Right lobe of liver (tissue), 6 donors: ENCODE measurements around the gene CDH23. TPM values are rescaled to one million over a fixed set of nuclear protein-coding genes. Genes with fewer than 3 reads are reported as not detected.
A peak's percentile ranks its signal among the peaks of the same experiment; 100 is the strongest.

Experiments
- ATAC-seq, 4 donors: fragments of 200-7000 bp; cut with Tn5 transposase; one replicate each; pipeline ENCODE4 v1.9.1; 2020; ENCODE audit warnings: mild to moderate bottlenecking in 4 of 4, moderate library complexity in 4 of 4
- DNase-seq, 3 donors: peaks; one replicate each; pipeline ENCODE4 v3.0.0-alpha.2; 2020
- H3K27ac ChIP-seq, 3 donors: fragments of 200-600 bp; one replicate each; pipeline ENCODE4 v1.8.0; 2022
- H3K27me3 ChIP-seq, 2 donors: fragments of 200-600 bp; one replicate each; pipeline ENCODE4 v1.8.0; 2022
- H3K36me3 ChIP-seq, 4 donors: fragments of 200-600 bp; sonication (generic) in 1 of 4; one replicate each; pipeline versions ENCODE4 v1.5.1 to v1.8.0; 2017 to 2022; ENCODE audit warnings: control low read depth in 1 of 4
- H3K4me1 ChIP-seq, 4 donors: fragments of 200-600 bp; sonication (generic) in 1 of 4; one replicate each; pipeline versions ENCODE4 v1.5.1 to v1.8.0; 2017 to 2022; ENCODE audit warnings: control low read depth in 1 of 4
- H3K4me3 ChIP-seq, 3 donors: fragments of 200-600 bp; one replicate each; pipeline ENCODE4 v1.8.0; 2022
- H3K9me3 ChIP-seq, 4 donors: fragments of 200-600 bp; sonication (generic) in 1 of 4; one replicate each; pipeline versions ENCODE4 v1.5.1 to v1.8.0; 2017 to 2022; ENCODE audit warnings: control low read depth in 1 of 4
- POLR2A ChIP-seq: fragments of 450-650 bp; IDR thresholded peaks from one replicate; pipeline ENCODE4 v1.6.1; 2017; ENCODE audit warnings: antibody characterized with exemption, mild to moderate bottlenecking
- whole genome bisulfite sequencing: methylation state at CpG from one replicate; pipeline ENCODE4 v1.1.6; 2018; ENCODE audit warnings: low coverage, low lambda C conversion rate; ENCODE audit not compliant: insufficient coverage; ENCODE audit errors: missing lambda C conversion rate; 5-methylcytosine and 5-hydroxymethylcytosine counted together
- intact Hi-C, 2 donors: fragments of 100-400 bp; cut with DNase I; formaldehyde crosslinking; loops; one replicate each; pipeline versions ENCODE4 v1.11.2 to v1.14.1; 2022
- total RNA-seq, 6 experiments: library from RNA; depleted of rRNA in 2 of 6; stranded (reverse); fragments of >200 nt in 2 of 6; fragmentation: NEBNext Ultra II Directional in 3 of 6; extraction: Animal tissue kit (Norgen Biotek cat#: 25700) in 3 of 6; gene quantifications; one replicate each; pipeline versions ENCODE4 v1.1.0 to v1.2.4, GENCODE V29; 2016 to 2023
- TF ChIP-seq, protein P1 (sequence below), 4 donors: fragments of 200-600 bp in 3 of 4; fragments of 450-650 bp in 1 of 4; IDR thresholded peaks; one replicate each; pipeline versions ENCODE4 v1.5.1 to v1.8.0; 2016 to 2022; ENCODE audit warnings: antibody characterized with exemption in 4 of 4, mild to moderate bottlenecking in 2 of 4
- donor health status: DM: no; HTN: yes; CAD: no.
- donor health status: DM: no; HTN: no; CAD: no.
- donor health status: DM: no; HTN: no; CAD: no.
- donor health status: DM: no; HTN: yes; CAD: no.
- donor health status: DM: no; HTN: yes; CAD: no.

Gene CDH23
- total RNA-seq, 6 experiments from 2014 or later = 3.3 to 19.7 (median 6.3) TPM

DNA sequence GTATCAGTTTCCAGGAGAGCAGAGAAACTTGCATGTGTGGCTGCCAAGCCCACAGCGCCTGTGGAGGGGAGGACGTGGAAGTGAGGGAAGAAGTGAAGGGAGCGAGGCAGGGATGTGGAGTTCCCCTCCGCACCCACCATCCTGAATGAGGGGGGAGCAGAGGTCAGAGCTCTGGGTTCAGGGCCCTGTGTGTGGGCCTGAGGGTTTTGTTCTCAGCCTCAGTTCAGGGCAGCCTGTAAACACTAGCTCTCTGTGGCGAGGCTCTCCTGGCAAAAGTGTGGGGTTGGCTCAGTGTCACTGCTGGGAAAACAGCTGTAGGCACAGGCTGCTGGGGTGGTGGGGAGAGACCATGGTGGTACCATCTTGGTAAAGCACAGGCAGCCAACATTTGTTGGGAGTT is 214.4 kb downstream of the CDH23 start:
- no peak overlapping the region for H3K4me3 ChIP-seq
- peaks cover 0 to 14% (median 8%) of the 10 kb centered on the region in 4 donors for H3K4me1 ChIP-seq
- no peak for DNase-seq
- 84% methylated on average over 4 of the region's 5 CpGs for WGBS
- no peak overlapping the region for H3K27ac ChIP-seq
- ATAC-seq = no peak
- TF ChIP-seq POLR2A = no peak
- TF ChIP-seq, protein P1, sequence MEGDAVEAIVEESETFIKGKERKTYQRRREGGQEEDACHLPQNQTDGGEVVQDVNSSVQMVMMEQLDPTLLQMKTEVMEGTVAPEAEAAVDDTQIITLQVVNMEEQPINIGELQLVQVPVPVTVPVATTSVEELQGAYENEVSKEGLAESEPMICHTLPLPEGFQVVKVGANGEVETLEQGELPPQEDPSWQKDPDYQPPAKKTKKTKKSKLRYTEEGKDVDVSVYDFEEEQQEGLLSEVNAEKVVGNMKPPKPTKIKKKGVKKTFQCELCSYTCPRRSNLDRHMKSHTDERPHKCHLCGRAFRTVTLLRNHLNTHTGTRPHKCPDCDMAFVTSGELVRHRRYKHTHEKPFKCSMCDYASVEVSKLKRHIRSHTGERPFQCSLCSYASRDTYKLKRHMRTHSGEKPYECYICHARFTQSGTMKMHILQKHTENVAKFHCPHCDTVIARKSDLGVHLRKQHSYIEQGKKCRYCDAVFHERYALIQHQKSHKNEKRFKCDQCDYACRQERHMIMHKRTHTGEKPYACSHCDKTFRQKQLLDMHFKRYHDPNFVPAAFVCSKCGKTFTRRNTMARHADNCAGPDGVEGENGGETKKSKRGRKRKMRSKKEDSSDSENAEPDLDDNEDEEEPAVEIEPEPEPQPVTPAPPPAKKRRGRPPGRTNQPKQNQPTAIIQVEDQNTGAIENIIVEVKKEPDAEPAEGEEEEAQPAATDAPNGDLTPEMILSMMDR (IDR thresholded peaks at IDR 0.05) = no peak
- H3K36me3 ChIP-seq = no peaks in the 10 kb centered on the region
- H3K27me3 ChIP-seq = no peaks in the 10 kb centered on the region
- no peaks in the 10 kb centered on the region for H3K9me3 ChIP-seq
- intact Hi-C loops = no loop called here

GRCh38 chr10:71611709-71612422 is 215.1 kb downstream of the CDH23 start:
- Histone ChIP-seq H3K4me3 (no peak overlapping the region), H3K9me3 (no peaks in the 10 kb centered on the region), H3K27ac (no peak overlapping the region), H3K36me3 (no peaks in the 10 kb centered on the region), H3K4me1 (peaks cover 0 to 14% (median 8%) of the 10 kb centered on the region in 4 donors), H3K27me3 (no peaks in the 10 kb centered on the region)
- WGBS = 84% methylated on average over 12 of the region's 12 CpGs
- DNase-seq (no peak), ATAC-seq (no peak)
- intact Hi-C loops = no loop called here
- TF ChIP-seq, protein P1 (IDR thresholded peaks at IDR 0.05) = no peak
- no peak for TF ChIP-seq POLR2A

- intact Hi-C loops = no loop called here
- no peaks in the 10 kb centered on the region for H3K36me3 ChIP-seq
- WGBS = 25% methylated on average over 1 of the region's 2 CpGs
- H3K27ac ChIP-seq = peak overlapping the region in 1 of 3 donors; percentile 30
- ATAC-seq (peak; percentile 77 to 84 (median 80)), DNase-seq (peak in 1 of 3 donors; percentile 67)
- H3K4me3 ChIP-seq = no peak overlapping the region
- TF ChIP-seq, protein P1 (IDR thresholded peaks at IDR 0.05) = no peak
- TF ChIP-seq POLR2A = peak; percentile 74
- H3K9me3 ChIP-seq = no peaks in the 10 kb centered on the region
- H3K4me1 ChIP-seq = peaks cover 0 to 14% (median 8%) of the 10 kb centered on the region in 4 donors
- H3K27me3 ChIP-seq = no peaks in the 10 kb centered on the region
These were observed 216.6 kb downstream of the CDH23 start for GRCh38 chr10:71613261-71613777.

DNA sequence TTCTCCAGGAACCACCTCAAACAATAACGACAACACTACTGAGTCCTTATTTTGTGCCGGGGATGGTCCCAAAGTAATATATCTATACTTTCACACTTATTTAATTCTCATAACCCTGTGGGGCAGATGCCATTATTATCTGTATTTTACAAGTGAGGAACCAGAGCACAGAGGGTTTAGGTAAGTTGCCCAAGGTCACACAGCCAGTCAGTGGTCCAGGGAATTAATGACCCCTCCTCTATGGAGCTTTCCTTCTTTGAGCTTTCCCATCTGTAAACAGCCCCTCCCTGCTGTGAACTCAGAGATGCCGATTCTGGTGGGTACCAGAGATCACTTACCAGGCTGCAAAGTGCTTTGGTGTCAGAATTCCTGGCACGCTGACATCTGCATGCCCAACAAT is 217.2 kb downstream of the CDH23 start:
- intact Hi-C loops = no loop called here
- Histone ChIP-seq H3K36me3 (no peaks in the 10 kb centered on the region), H3K4me3 (no peak overlapping the region), H3K9me3 (no peaks in the 10 kb centered on the region), H3K27me3 (no peaks in the 10 kb centered on the region), H3K4me1 (peaks cover 0 to 14% (median 8%) of the 10 kb centered on the region in 4 donors), H3K27ac (no peak overlapping the region)
- DNase-seq (no peak), ATAC-seq (no peak)
- WGBS = 86% methylated on average over 2 of the region's 4 CpGs
- TF ChIP-seq, protein P1 (IDR thresholded peaks at IDR 0.05) = no peak
- no peak for TF ChIP-seq POLR2A
